Measurements from ENCODE around the gene DDX6.
A peak's percentile ranks its signal among the peaks of the same experiment; 100 is the strongest.

- TF ChIP-seq EP300 (IDR thresholded peaks at IDR 0.05; ENCODE audit: borderline replicate concordance in 1 of 2, low read depth in 1 of 2, low read length in 1 of 2) = no peak
- TF ChIP-seq POLR2AphosphoS5 (IDR thresholded peaks at IDR 0.05; ENCODE audit: low read depth, low read length) = peak; percentile 94
- TF ChIP-seq CTCF (IDR thresholded peaks at IDR 0.05) = no peak
- peak; percentile 27; the same call in 1 of the 2 replicates for TF ChIP-seq ELF1 (IDR thresholded peaks at IDR 0.05)
- TF ChIP-seq JUND (IDR thresholded peaks at IDR 0.05) = no peak
- no peak for TF ChIP-seq MEF2A (IDR thresholded peaks at IDR 0.05; ENCODE audit: borderline replicate concordance, low read depth)
- no peak for TF ChIP-seq REST (IDR thresholded peaks at IDR 0.05; ENCODE audit: low read depth, low read length)
- TF ChIP-seq YY1 (IDR thresholded peaks at IDR 0.05; ENCODE audit: low read depth) = no peak; the same call in 1 of the 2 replicates
- peak; percentile 29; the same call in 1 of the 2 replicates for TF ChIP-seq TAF1 (IDR thresholded peaks at IDR 0.05; ENCODE audit: borderline replicate concordance, low read depth, low read length)
- TF ChIP-seq RFX5 (IDR thresholded peaks at IDR 0.05; ENCODE audit: low read length) = peak; percentile 82; the same call in 1 of the 2 replicates
- TF ChIP-seq ZBTB33 (IDR thresholded peaks at IDR 0.05; ENCODE audit: borderline replicate concordance, low read depth) = no peak
Measured at GRCh38 chr11:118792570-118793124, 1.7 kb upstream of the DDX6 start.
